Measurements from ENCODE around the gene GLDC. TPM values are rescaled to one million over a fixed set of nuclear protein-coding genes. Genes with fewer than 3 reads are reported as not detected.

The GLDC gene
- total RNA-seq, 2 experiments from 2014 or later: not detected

- Mint-ChIP-seq H3K4me3 (no peak overlapping the region), H3K27ac (no peak overlapping the region), H3K4me1 (peaks cover under 1% of the 10 kb centered on the region), H3K36me3 (no peaks in the 10 kb centered on the region), H3K9me3 (no peaks in the 10 kb centered on the region), H3K27me3 (no peaks in the 10 kb centered on the region)
- DNase-seq (no peak), ATAC-seq (ENCODE audit: low read depth) (no peak)
- POLR2A ChIA-PET: no interaction called here
These were observed 29.7 kb upstream of the GLDC start for GRCh38 chr9:6675268-6675667.

- no peaks in the 10 kb centered on the region for H3K4me1 Mint-ChIP-seq
- H3K27me3 Mint-ChIP-seq: no peaks in the 10 kb centered on the region
- ATAC-seq (ENCODE audit: low read depth) (no peak), DNase-seq (no peak)
- H3K36me3 Mint-ChIP-seq: no peaks in the 10 kb centered on the region
- no peak overlapping the region for H3K27ac Mint-ChIP-seq
- no peaks in the 10 kb centered on the region for H3K9me3 Mint-ChIP-seq
- H3K4me3 Mint-ChIP-seq: no peak overlapping the region
- POLR2A ChIA-PET: no interaction called here
These were observed 27.9 kb upstream of the GLDC start for GRCh38 chr9:6673326-6674025.

GRCh38 chr9:6672118-6672517 is 26.6 kb upstream of the GLDC start:
- no peak for DNase-seq
- POLR2A ChIA-PET: no interaction called here
- Mint-ChIP-seq H3K4me3 (no peak overlapping the region), H3K27ac (no peak overlapping the region), H3K4me1 (peaks cover 1% of the 10 kb centered on the region), H3K36me3 (no peaks in the 10 kb centered on the region), H3K9me3 (no peaks in the 10 kb centered on the region), H3K27me3 (no peaks in the 10 kb centered on the region)
- ATAC-seq (ENCODE audit: low read depth): no peak

GRCh38 chr9:6671416-6671815 is 25.9 kb upstream of the GLDC start:
- Mint-ChIP-seq H3K36me3 (no peaks in the 10 kb centered on the region), H3K4me3 (no peak overlapping the region), H3K4me1 (peaks cover 1% of the 10 kb centered on the region), H3K27ac (no peak overlapping the region), H3K9me3 (no peaks in the 10 kb centered on the region), H3K27me3 (no peaks in the 10 kb centered on the region)
- ATAC-seq (ENCODE audit: low read depth): no peak
- no peak for DNase-seq
- POLR2A ChIA-PET: interaction anchor here (0.8 kb wide), 1 partner anchor 11 kb away, joined by 3 read pairs; no protein-coding TSS in a partner anchor

- ATAC-seq (ENCODE audit: low read depth) (no peak), DNase-seq (no peak)
- Mint-ChIP-seq H3K27me3 (no peaks in the 10 kb centered on the region), H3K4me3 (no peak overlapping the region), H3K4me1 (peaks cover 1% of the 10 kb centered on the region), H3K36me3 (no peaks in the 10 kb centered on the region), H3K27ac (no peak overlapping the region), H3K9me3 (no peaks in the 10 kb centered on the region)
- POLR2A ChIA-PET: no interaction called here
These were observed 24.4 kb upstream of the GLDC start for GRCh38 chr9:6669881-6670280.

GRCh38 chr9:6667633-6668280 is 22.2 kb upstream of the GLDC start:
- no peak for ATAC-seq (ENCODE audit: low read depth)
- DNase-seq: no peak
- peaks cover 1% of the 10 kb centered on the region for H3K4me1 Mint-ChIP-seq
- H3K36me3 Mint-ChIP-seq: no peaks in the 10 kb centered on the region
- no peaks in the 10 kb centered on the region for H3K9me3 Mint-ChIP-seq
- H3K4me3 Mint-ChIP-seq: no peak overlapping the region
- POLR2A ChIA-PET: no interaction called here
- no peak overlapping the region for H3K27ac Mint-ChIP-seq
- H3K27me3 Mint-ChIP-seq: no peaks in the 10 kb centered on the region

GRCh38 chr9:6667080-6667479 is 21.6 kb upstream of the GLDC start:
- POLR2A ChIA-PET: no interaction called here
- no peak for ATAC-seq (ENCODE audit: low read depth)
- Mint-ChIP-seq H3K4me3 (no peak overlapping the region), H3K9me3 (no peaks in the 10 kb centered on the region), H3K36me3 (no peaks in the 10 kb centered on the region), H3K4me1 (peaks cover 1% of the 10 kb centered on the region), H3K27me3 (no peaks in the 10 kb centered on the region), H3K27ac (no peak overlapping the region)
- DNase-seq: no peak

GRCh38 chr9:6665628-6666027 is 20.1 kb upstream of the GLDC start:
- DNase-seq (no peak), ATAC-seq (ENCODE audit: low read depth) (no peak)
- Mint-ChIP-seq H3K4me3 (no peak overlapping the region), H3K9me3 (no peaks in the 10 kb centered on the region), H3K27me3 (no peaks in the 10 kb centered on the region), H3K36me3 (no peaks in the 10 kb centered on the region), H3K27ac (no peak overlapping the region), H3K4me1 (peaks cover 1% of the 10 kb centered on the region)
- POLR2A ChIA-PET: no interaction called here

GRCh38 chr9:6664204-6664680 is 18.7 kb upstream of the GLDC start:
- peaks cover 1% of the 10 kb centered on the region for H3K4me1 Mint-ChIP-seq
- POLR2A ChIA-PET: no interaction called here
- H3K4me3 Mint-ChIP-seq: no peak overlapping the region
- H3K36me3 Mint-ChIP-seq: no peaks in the 10 kb centered on the region
- ATAC-seq (ENCODE audit: low read depth) (no peak), DNase-seq (no peak)
- no peaks in the 10 kb centered on the region for H3K9me3 Mint-ChIP-seq
- no peaks in the 10 kb centered on the region for H3K27me3 Mint-ChIP-seq
- H3K27ac Mint-ChIP-seq: peak overlapping the region; percentile 5

GRCh38 chr9:6660512-6660911 is 15.0 kb upstream of the GLDC start:
- Mint-ChIP-seq H3K4me1 (no peaks in the 10 kb centered on the region), H3K27ac (no peak overlapping the region), H3K36me3 (no peaks in the 10 kb centered on the region), H3K4me3 (no peak overlapping the region), H3K27me3 (peaks cover 1% of the 10 kb centered on the region), H3K9me3 (no peaks in the 10 kb centered on the region)
- ATAC-seq (ENCODE audit: low read depth) (no peak), DNase-seq (no peak)
- POLR2A ChIA-PET: no interaction called here

GRCh38 chr9:6658628-6659353 is 13.3 kb upstream of the GLDC start:
- Mint-ChIP-seq H3K27me3 (peaks cover 15% of the 10 kb centered on the region), H3K9me3 (no peaks in the 10 kb centered on the region), H3K36me3 (no peaks in the 10 kb centered on the region), H3K27ac (no peak overlapping the region), H3K4me1 (peaks cover 5% of the 10 kb centered on the region), H3K4me3 (no peak overlapping the region)
- POLR2A ChIA-PET: no interaction called here
- DNase-seq: no peak
- ATAC-seq (ENCODE audit: low read depth): no peak

- Mint-ChIP-seq H3K36me3 (no peaks in the 10 kb centered on the region), H3K27me3 (peaks cover 19% of the 10 kb centered on the region), H3K4me3 (no peak overlapping the region), H3K9me3 (no peaks in the 10 kb centered on the region), H3K27ac (no peak overlapping the region), H3K4me1 (peaks cover 5% of the 10 kb centered on the region)
- no peak for DNase-seq
- POLR2A ChIA-PET: no interaction called here
- no peak for ATAC-seq (ENCODE audit: low read depth)
These were observed 11.2 kb upstream of the GLDC start for GRCh38 chr9:6656614-6657300.

- DNase-seq: no peak
- Mint-ChIP-seq H3K27ac (no peak overlapping the region), H3K4me3 (peak overlapping the region; percentile 60), H3K27me3 (peaks cover 19% of the 10 kb centered on the region), H3K4me1 (peaks cover 5% of the 10 kb centered on the region), H3K36me3 (no peaks in the 10 kb centered on the region), H3K9me3 (no peaks in the 10 kb centered on the region)
- POLR2A ChIA-PET: no interaction called here
- ATAC-seq (ENCODE audit: low read depth): no peak
These were observed 9.5 kb upstream of the GLDC start for GRCh38 chr9:6655036-6655435.
